22Rv1 (cell line): ENCODE measurements around the gene SHC1.

Experiments
- H3K27ac ChIP-seq: fragments of 450-650 bp; 2 replicates; pipeline ENCODE4 v1.5.1; 2017
- CTCF ChIP-seq: fragments of 450-650 bp; IDR thresholded peaks from 2 replicates; pipeline ENCODE4 v1.5.1; 2017; ENCODE audit warnings: mild to moderate bottlenecking
- ZFX ChIP-seq: fragments of 450-650 bp; IDR thresholded peaks from 2 replicates; pipeline ENCODE4 v1.6.1; 2017; ENCODE audit warnings: antibody characterized with exemption, borderline replicate concordance

SHC1 gene

GRCh38 chr1:154983776-154984466 is 13.4 kb upstream of the SHC1 start:
- peak overlapping the region; percentile 80 for H3K27ac ChIP-seq
- TF ChIP-seq CTCF (no peak), ZFX (no peak)

- peak within 1 kb of the TSS; percentile 80 for H3K27ac ChIP-seq
- TF ChIP-seq ZFX: no peak
- TF ChIP-seq CTCF: no peak
Measured at GRCh38 chr1:154982897-154983648, 12.5 kb upstream of the SHC1 start, which contains the start of gene FLAD1. Gene FLAD1 (plus strand): TSS chr1:154983344. CDS start chr1:154983695, 351 bp downstream.

- peak overlapping the region; percentile 80 for H3K27ac ChIP-seq
- TF ChIP-seq ZFX: no peak
- no peak for TF ChIP-seq CTCF
Measured at GRCh38 chr1:154982341-154982740, 11.8 kb upstream of the SHC1 start.

- TF ChIP-seq ZFX (no peak), CTCF (no peak)
- H3K27ac ChIP-seq: peak overlapping the region; percentile 98; the same call in 1 of the 2 replicates
Measured at GRCh38 chr1:154978360-154978759, 7.8 kb upstream of the SHC1 start.

- H3K27ac ChIP-seq: peak overlapping the region; percentile 98; the same call in 1 of the 2 replicates
Measured at GRCh38 chr1:154977762-154978161, 7.2 kb upstream of the SHC1 start.

GRCh38 chr1:154975409-154976059 is 5.0 kb upstream of the SHC1 start:
- TF ChIP-seq CTCF: no peak
- no peak for TF ChIP-seq ZFX
- peak overlapping the region; percentile 98 for H3K27ac ChIP-seq

- H3K27ac ChIP-seq: peak overlapping the region; percentile 98
- TF ChIP-seq ZFX (no peak), CTCF (no peak)
Measured at GRCh38 chr1:154974808-154975408, 4.4 kb upstream of the SHC1 start.
